ENCODE measurements around the gene GPRASP1.

Gene GPRASP1

GRCh38 chrX:102684772-102685520, 33.7 kb downstream of the GPRASP1 start:
- intact Hi-C loops (cut with DNase I; ENCODE audit: low total_unique reads), result no loop called here
- TF ChIP-seq, protein P1, sequence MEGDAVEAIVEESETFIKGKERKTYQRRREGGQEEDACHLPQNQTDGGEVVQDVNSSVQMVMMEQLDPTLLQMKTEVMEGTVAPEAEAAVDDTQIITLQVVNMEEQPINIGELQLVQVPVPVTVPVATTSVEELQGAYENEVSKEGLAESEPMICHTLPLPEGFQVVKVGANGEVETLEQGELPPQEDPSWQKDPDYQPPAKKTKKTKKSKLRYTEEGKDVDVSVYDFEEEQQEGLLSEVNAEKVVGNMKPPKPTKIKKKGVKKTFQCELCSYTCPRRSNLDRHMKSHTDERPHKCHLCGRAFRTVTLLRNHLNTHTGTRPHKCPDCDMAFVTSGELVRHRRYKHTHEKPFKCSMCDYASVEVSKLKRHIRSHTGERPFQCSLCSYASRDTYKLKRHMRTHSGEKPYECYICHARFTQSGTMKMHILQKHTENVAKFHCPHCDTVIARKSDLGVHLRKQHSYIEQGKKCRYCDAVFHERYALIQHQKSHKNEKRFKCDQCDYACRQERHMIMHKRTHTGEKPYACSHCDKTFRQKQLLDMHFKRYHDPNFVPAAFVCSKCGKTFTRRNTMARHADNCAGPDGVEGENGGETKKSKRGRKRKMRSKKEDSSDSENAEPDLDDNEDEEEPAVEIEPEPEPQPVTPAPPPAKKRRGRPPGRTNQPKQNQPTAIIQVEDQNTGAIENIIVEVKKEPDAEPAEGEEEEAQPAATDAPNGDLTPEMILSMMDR (IDR thresholded peaks at IDR 0.05), result no peak
- no peaks in the 10 kb centered on the region for H3K4me1 ChIP-seq
- H3K27ac ChIP-seq, result no peak overlapping the region
- H3K27me3 ChIP-seq, result no peaks in the 10 kb centered on the region
- no peak overlapping the region for H3K4me3 ChIP-seq
- H3K9me3 ChIP-seq, result peaks cover 0 to 24% (median 13%) of the 10 kb centered on the region in 3 donors
- H3K36me3 ChIP-seq, result peaks cover 0 to 6% (median 0%) of the 10 kb centered on the region in 3 donors
- no peak for DNase-seq

- no peaks in the 10 kb centered on the region for H3K36me3 ChIP-seq
- no peak overlapping the region for H3K4me3 ChIP-seq
- intact Hi-C loops (cut with DNase I; ENCODE audit: low total_unique reads), result no loop called here
- no peaks in the 10 kb centered on the region for H3K27me3 ChIP-seq
- no peaks in the 10 kb centered on the region for H3K4me1 ChIP-seq
- H3K27ac ChIP-seq, result no peak overlapping the region
- TF ChIP-seq, protein P1 (IDR thresholded peaks at IDR 0.05), result no peak
- DNase-seq, result no peak
- H3K9me3 ChIP-seq, result peaks cover 0 to 7% (median 6%) of the 10 kb centered on the region in 3 donors
Observed at GRCh38 chrX:102694749-102695148, 43.5 kb downstream of the GPRASP1 start.

GRCh38 chrX:102696306-102696705, 45.0 kb downstream of the GPRASP1 start:
- Histone ChIP-seq H3K4me1 (no peaks in the 10 kb centered on the region), H3K4me3 (no peak overlapping the region), H3K27me3 (no peaks in the 10 kb centered on the region), H3K36me3 (no peaks in the 10 kb centered on the region), H3K9me3 (peaks cover 0 to 6% (median 6%) of the 10 kb centered on the region in 3 donors), H3K27ac (no peak overlapping the region)
- no peak for DNase-seq
- intact Hi-C loops (cut with DNase I; ENCODE audit: low total_unique reads), result no loop called here
- TF ChIP-seq, protein P1 (IDR thresholded peaks at IDR 0.05), result no peak

DNA sequence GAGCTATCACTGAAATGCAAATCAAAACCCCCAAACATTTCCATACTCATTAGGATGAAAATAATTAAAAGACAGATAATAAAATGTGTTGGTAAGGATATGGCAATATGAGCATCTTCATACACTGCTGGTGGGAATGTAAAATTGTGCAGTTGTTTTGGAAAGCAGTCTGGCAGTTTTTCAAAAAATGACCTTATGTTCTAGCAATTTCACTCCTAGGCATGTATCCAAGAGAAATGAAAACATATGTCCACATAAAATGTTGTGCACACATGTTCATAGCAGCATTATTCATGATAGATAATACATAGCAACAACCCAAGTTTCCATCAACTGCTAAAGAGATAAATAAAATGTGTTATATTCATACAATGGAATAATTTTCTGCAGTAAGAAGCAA, 46.2 kb downstream of the GPRASP1 start:
- Histone ChIP-seq H3K4me3 (no peak overlapping the region), H3K4me1 (no peaks in the 10 kb centered on the region), H3K27me3 (no peaks in the 10 kb centered on the region), H3K27ac (no peak overlapping the region), H3K9me3 (no peaks in the 10 kb centered on the region), H3K36me3 (no peaks in the 10 kb centered on the region)
- TF ChIP-seq, protein P1 (IDR thresholded peaks at IDR 0.05), result no peak
- DNase-seq, result no peak
- intact Hi-C loops (cut with DNase I; ENCODE audit: low total_unique reads), result no loop called here
